HCEC 1CT (cell line): ENCODE results near the gene SSTR5.

Source experiments
- DNase-seq: peaks from one replicate; pipeline ENCODE4 v3.0.0-alpha.2; 2017

The SSTR5 gene

DNA sequence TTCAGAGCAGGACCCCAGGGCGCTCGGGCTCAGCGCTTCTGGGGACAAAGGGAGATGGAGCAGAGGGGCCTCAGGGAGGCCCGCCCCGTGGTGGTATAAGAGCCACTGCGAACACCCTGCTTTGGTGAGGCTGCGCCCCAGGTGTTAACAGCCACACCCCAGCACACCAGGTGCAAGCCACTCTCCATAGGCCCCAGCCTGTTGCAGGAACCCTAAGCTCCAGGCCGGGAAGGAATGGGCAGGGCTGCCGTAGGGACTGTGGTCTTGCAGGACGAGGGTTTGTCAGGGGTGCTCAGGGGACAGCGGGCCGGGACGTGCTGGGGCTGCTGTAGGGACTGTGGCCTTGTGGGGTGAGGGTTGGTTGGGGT lies 17.0 kb upstream of the SSTR5 start:
- DNase-seq = no peak

DNA sequence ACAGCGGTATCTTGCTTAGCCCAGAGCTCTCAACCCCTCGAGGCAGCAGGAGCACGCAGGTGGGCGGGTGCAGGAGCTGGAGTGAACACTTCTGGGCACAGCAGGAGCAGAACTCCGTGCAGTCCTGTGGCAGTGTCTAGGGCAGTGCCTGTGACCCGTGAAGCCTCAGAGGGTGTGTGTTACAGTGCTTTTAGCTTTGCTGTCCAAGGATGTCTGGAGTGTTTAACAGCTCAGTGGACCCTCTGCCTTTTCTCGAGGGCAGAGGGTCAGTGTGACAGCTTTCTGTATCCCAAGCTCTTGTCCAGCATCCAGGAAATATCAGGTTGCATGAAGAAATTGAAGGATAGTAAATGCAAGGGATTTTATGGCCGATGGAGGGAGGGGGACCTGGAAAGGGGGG lies 16.4 kb upstream of the SSTR5 start:
- DNase-seq = no peak

- no peak for DNase-seq
Measured at GRCh38 chr16:1057252-1057932, 15.2 kb upstream of the SSTR5 start.

DNA sequence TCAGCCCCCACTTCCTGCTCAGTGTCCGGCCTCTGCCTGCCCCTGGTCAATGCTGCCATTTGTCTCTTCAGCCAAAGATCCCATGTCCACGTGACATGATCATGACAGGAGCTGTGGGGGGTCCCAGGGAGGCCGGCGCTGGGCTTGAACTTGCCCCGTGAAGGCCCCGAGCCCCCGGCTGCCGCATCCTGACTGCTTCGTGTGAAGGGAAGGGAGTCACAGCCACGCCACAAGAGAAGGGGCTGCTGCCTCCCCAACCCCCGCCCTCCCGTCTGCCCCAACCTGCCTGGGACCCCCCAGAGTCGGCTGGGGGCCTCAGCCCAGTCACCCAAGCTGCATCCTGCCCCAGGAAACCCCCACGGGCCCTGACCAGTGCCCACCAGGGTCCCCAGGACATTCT lies 14.3 kb upstream of the SSTR5 start:
- no peak for DNase-seq

DNA sequence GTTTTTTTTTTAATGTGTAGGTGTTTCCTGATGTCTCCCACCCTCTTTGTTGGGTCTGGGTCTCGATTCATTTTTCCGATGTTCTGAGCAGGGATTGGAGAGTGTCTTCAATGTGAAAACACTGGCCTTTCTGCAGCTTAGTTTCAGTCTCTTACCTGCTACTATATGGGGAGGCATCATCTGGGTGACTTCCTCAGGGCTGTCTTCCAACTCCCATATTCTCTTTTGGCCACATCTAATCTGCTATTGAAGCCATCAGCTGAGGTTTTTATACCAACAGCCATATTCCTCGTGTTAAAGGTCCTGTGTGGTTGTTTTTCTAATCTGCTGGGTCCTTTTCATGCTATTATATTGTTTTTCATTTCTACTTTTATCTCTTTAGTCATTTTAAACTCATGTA lies 13.2 kb upstream of the SSTR5 start:
- DNase-seq = no peak

DNA sequence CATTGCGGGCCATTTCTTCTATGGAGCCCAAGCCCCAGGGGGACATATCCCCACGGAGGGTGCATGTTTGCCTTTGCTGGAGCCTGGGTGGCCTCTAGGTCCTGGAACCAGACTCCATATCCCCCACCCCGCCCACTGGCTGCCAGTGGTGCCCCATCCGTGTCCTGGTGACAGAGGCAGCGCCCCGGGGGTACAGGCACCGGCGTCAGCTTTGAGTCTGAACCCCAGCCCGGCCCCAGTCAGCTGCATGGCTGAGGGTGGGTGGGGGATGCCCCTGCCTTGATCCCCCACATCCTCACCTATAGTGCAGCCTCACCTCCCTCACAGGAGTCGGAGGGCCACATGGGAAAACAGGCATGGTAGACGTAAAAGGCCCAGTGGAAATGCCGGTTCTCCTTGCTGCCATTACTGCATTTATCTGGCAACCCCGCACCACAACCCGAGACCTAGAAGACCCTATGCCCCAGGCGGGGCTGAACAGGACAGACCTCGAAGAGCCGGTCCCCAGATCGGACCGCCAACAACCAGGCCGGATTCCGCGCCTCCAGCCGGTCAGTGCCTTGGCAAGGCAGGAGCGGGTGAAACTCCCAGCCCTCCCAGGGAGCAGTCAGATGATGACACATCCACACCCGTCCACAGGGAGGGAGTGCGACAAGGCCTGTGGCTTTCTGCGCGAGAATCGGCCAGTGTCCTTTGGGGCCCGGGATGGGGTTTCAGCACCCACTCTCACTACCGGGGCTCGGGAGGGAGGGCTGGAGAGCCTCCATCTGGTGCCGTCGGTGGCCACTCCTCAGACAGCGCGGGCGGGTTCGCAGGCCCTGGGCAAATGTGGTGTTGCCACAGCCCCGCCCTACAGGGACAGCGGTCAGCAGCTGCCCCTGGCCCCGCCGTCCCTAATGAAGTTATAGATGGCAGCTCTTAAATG lies 11.9 kb upstream of the SSTR5 start:
- DNase-seq = no peak

DNA sequence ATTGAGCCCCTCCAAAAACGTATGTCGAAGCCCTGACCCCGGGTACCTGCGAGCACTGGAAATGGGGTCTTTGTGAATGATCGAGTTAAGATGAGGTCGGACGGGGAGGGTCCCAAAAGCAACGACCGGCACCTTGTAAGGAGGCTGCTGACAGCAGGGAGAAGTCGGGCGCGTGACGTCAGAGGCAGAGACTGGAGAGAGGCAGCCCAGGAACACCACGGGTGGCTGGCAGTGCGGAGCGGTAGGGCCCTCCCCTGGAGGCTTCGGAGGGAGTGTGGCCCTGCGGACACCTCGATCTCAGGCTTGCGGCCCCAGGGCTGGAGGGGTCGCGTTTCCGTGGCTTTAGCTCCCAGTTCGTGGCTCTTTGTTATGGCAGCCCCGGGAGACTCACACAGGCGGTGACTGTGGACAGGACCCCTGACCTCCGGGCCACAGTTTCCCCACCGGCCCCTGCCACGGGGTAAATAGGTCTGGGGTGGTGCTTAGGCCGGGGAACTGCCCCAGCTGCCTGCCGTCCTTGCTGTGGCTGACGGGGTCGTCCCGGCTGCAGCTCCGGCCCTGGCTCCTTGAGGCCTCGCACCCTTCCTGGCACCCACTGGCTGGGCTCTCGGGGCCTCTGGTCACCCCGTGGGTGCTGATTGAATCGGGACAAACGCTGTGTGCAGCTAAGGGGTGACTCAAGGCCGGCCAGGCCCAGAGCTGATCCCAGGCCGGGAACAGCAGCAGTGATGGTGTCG lies 10.6 kb upstream of the SSTR5 start:
- DNase-seq = no peak

DNA sequence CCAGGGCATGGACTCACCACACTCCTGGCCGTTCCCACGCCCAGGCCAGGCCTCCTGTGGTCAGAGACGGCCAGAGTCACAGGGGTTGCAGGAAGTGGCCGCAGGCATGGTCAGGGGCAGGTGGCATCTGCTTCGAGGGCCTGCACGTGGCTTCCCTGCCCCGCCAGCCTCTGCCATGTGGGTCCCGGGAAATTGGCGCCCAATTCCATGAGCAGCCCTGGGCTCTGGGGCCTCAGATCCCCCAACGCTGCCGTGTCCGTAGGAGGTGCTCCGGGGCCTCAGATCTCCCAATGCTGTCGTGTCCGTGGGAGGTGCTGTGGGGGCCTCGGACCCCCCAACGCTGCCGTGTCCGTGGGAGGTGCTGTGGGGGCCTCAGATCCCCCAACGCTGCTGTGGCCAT lies 9.7 kb upstream of the SSTR5 start:
- DNase-seq = no peak

GRCh38 chr16:1063728-1064127 lies 8.8 kb upstream of the SSTR5 start:
- no peak for DNase-seq

DNA sequence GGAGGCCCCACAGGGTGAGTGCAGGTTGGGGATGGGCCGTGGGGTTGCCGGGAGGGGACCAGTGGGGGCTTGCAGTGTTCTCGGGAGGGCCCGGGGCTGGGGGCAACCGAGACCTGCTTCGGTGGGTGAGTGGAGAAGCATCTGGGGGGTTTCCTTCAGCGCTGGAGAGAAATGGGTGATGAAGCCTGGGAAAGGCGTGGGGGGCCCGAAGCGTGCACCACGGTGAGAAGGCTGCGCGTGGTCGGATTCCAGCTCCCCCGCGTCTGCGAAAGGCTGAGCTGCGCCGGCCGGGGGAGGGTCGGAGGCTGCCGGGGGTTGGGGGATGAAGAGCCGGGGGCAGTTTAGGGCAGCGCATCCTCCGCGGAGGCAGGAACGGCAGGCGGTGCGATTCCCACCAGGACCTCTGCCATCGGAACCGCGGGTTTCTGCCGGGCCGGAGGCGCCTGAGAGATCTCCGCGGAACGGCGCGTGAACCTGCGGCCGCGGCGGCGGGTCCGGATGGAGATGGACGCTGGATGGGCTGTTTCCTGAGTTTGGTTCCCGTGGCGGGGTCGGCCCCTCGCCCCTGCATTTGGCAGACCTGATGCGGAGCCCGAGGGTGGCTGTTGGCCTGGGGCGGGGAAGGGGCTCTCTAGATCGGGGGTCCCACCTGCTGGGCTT lies 6.9 kb upstream of the SSTR5 start:
- DNase-seq = no peak

GRCh38 chr16:1066584-1067172 lies 5.9 kb upstream of the SSTR5 start:
- DNase-seq = no peak

GRCh38 chr16:1067629-1068028 lies 4.9 kb upstream of the SSTR5 start:
- no peak for DNase-seq

- DNase-seq = no peak
Measured at GRCh38 chr16:1068451-1068850, 4.1 kb upstream of the SSTR5 start.

DNA sequence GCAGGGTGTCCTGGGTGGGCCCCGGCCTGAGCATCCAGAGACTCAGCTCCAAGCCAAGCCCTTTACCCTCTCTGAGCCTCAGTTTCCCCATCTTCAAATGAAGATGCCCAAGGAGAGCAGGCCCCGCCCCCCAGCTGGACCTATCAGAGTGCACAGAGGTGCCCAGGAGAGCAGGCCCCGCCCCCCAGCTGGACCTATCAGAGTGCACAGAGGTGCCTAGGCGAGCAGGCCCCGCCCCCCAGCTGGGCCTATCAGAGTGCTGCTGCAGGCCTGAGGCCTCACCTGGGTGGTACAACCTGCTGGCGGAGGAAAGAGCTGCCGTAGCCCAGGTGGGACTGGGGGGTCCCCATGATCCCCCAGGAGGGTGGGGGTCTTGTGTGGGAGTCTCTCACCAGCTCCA lies 3.4 kb upstream of the SSTR5 start:
- no peak for DNase-seq

DNA sequence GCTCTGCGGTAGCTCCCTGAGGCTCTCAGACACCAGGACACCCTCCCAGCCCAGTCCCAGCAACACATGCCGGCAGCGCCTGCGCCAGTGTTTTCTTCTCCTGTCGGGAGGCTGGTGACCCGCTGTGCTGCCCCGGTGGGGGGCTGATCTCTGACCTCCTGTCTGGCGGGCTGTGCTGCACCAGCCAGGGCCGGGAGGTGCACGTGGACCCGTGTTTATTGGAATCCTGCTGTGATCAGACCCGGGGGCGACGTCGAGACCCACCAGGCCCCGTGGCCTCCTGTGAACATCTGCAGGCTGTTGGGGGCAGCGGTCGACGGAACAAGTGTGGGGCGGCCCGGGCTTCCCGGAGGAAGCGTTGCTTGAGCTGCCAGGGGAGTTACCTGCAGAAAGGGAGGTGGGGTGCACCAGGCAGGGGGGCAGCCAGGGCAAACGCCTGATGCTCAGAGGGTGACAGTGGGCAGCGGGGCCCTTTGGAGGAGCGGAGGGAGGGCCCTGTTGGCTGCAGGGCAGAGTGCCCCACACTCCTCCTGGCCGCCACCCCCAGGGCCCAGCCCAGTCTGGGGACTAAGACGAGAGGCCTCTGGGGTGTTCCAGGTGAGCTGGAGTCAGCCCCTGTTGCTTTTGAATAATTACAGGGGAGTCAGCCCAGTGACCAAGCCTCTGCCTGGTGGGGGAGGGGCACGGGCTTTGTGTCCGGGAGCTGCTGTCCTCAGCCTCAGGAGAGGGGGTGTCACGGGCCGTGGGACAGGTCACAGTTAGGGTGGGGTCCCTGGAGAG lies 2.3 kb upstream of the SSTR5 start:
- no peak for DNase-seq

DNA sequence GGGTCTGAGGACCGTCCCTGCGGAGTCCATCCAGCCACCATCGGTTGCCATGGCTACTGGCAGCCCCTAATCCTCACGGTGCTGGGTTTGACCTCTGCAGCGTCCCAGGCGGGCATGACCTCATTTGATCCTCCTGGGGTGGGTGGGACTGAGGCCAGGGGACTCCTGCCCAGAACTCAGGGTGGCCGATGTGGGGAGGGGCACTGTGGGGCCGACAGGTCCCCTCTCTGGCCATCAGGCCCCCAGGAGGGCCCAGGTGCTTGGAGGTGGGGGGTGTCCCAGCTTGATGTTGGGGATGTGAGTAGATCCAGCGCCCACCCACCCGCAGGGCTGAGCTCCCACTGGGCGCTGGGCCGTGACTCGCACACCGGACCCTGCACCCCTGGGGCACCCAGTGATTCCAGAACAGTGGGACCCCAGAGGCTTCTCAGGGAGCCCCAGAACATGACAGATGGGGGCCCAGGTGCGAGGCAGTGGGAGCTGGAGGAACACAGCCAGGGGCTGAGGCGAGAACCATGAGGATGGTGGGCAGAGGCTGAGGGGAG lies 1.6 kb upstream of the SSTR5 start:
- DNase-seq = no peak

DNA sequence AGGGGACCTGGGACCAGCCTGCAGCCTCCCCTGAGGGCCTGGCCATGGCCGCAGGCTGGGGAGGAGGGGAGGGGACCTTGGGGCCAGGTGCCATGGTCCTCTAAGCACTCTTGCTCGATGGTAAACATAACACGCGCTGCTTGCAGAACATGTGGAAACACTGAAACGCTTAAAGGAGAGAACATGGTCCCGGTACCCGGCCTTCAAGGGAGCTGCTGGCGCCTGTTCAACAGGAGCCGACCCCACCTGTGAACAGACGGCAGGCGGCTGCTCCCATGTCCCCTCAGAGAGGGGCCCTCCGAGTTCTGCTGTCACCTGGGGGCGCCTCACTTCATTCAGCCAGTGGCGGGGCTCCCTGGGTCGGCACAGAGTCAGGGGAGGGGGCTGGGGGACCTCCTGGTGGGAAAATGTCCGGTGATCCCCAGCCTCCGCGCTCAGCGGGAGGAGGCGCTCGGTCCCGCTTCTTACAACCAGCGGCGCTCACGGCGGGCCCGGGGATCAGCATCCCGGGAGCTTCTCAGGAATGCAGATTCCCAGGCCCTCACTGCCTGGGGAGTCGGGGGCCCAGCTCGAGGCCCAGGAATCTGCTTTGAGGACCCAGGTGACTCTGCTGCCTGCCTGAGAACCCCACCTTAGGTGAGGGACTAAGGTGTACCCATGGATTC lies 854 bp upstream of the SSTR5 start:
- no peak for DNase-seq

GRCh38 chr16:1073262-1073558 lies 663 bp downstream of the SSTR5 start:
- DNase-seq = no peak

DNA sequence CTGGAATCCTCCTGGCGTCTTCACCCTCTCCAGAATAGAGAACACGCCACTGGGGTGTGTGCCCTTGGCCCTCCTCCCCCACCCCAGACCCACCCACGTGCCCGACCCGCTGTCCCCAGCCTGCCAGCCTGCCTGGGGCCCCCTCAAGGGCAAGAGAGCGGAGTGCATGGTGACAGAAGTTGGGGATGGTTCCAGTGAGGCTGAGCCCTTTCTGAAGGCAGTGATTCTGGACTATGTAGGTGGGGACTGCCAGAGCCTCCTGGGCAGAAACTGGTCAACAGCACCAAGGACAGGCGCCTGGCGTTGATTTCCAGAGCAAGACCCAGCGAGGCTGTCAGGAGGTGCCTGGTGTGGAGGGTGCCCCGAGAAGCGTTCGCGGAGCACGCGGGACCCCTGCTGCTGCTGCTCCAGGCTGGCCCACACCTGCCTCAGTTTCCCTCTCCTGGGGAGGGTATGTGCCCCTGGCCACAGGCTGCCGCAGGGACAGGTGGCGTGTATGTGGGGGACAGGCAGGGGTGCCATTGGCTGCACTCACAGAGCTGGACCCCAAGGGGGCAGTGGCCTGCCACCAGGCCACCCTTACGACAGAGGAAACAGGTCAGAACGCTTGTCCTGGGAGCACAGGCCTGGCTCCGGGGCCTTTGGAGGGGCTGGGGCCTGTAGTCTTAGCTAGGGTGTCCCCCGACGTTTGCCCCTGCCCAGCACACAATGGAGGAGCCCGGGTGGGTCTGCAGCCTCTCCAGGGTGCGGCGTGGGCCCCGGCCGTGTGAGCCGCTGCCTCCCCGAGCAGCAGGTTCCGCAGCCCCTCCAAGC lies 1.2 kb downstream of the SSTR5 start:
- DNase-seq = no peak

DNA sequence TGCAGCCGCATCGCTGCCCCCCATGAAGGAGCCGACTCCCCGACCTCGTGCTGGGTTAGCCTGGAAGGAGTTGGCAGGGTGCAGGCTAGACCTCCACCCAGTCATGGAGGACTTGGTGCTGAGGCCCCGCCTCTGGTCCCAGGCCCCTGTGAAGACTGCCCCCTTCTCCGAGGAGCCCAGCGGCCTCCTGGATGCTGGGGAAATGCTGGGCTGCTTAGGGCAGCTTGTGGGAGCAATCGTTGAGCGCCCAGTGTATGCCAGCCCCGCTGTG lies 1.8 kb downstream of the SSTR5 start:
- no peak for DNase-seq

DNA sequence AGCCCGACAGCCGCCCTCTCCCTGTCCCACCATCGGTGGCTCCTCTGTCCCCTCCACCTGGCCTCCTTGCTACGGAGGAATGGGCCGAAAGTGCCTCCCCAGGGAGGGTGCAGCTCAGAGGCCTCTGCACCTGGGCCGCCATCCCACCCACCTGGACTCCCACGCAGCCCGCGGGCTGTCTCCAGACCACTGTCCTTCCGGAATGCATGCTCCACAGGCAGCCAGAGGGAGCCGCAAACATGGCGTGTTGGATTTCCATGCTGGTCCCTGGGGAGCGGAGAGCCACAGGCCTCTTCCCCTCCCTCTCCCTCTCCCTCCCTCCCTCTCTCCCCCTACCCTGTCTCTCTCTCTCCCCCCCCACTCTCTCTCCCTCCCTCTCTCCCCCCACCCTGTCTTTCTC lies 3.0 kb downstream of the SSTR5 start:
- no peak for DNase-seq
